A673 (cell line): ENCODE results near the gene KLF7. TPM values are rescaled to one million over a fixed set of nuclear protein-coding genes. Genes with fewer than 3 reads are reported as not detected.

Experiments used
- BruUV-seq: library from RNA; stranded (reverse); fragments of 400-500 nt; replicated peaks from 2 replicates; lab custom pipeline; 2021; lab: Mats Ljungman, UMichigan
- CTCF ChIA-PET: fragments of 300-600 bp; sonication (Branson Sonifier 250); formaldehyde crosslinking; loops from one replicate; lab custom pipeline; 2022; ENCODE audit warnings: antibody characterized with exemption; lab: Charles Lee
- POLR2A ChIA-PET: fragments of 300-600 bp; sonication (Branson Sonifier 250); formaldehyde crosslinking; loops from one replicate; lab custom pipeline; 2022; ENCODE audit warnings: antibody characterized with exemption; ENCODE audit not compliant: low non-redundant PET; lab: Charles Lee
- DNase-seq: peaks from one replicate; pipeline ENCODE4 v3.0.0-alpha.2; 2015; ENCODE audit warnings: low spot score
- H3K27ac ChIP-seq: fragments of 200-600 bp; sonication (generic); 2 replicates; pipeline ENCODE4 v1.5.1; 2016; ENCODE audit warnings: mixed run types, low read depth, mild to moderate bottlenecking, mixed read lengths, antibody characterized with exemption, low read length; ENCODE audit not compliant: poor library complexity, severe bottlenecking
- H3K27me3 ChIP-seq: fragments of 200-600 bp; sonication (generic); replicated peaks from 2 replicates; pipeline ENCODE4 v1.6.1; 2017; ENCODE audit warnings: mixed run types, low read depth, mild to moderate bottlenecking, mixed read lengths, antibody characterized with exemption, low read length; ENCODE audit not compliant: insufficient read depth, poor library complexity
- H3K36me3 ChIP-seq: fragments of 200-600 bp; sonication (generic); 2 replicates; pipeline ENCODE4 v1.6.1; 2016; ENCODE audit warnings: mixed run types, mild to moderate bottlenecking, mixed read lengths, antibody characterized with exemption, low read length; ENCODE audit not compliant: insufficient read depth, poor library complexity, severe bottlenecking
- H3K4me1 ChIP-seq: fragments of 200-600 bp; sonication (generic); 2 replicates; pipeline ENCODE4 v1.6.1; 2017; ENCODE audit warnings: mixed run types, mild to moderate bottlenecking, mixed read lengths, antibody characterized with exemption, low read length; ENCODE audit not compliant: insufficient read depth, poor library complexity, severe bottlenecking
- H3K4me3 ChIP-seq: fragments of 200-600 bp; sonication (generic); 2 replicates; pipeline ENCODE4 v1.5.1; 2016; ENCODE audit warnings: low read depth, mixed run types, mild to moderate bottlenecking, mixed read lengths, low read length; ENCODE audit not compliant: poor library complexity, severe bottlenecking
- H3K9me3 ChIP-seq: fragments of 200-600 bp; sonication (generic); 2 replicates; pipeline ENCODE4 v1.6.1; 2016; ENCODE audit warnings: mixed run types, low read depth, mild to moderate bottlenecking, mixed read lengths, antibody characterized with exemption, low read length; ENCODE audit not compliant: poor library complexity, severe bottlenecking
- EZH2 ChIP-seq: fragments of 200-600 bp; sonication (generic); IDR thresholded peaks from 2 replicates; pipeline ENCODE4 v1.6.1; 2017; ENCODE audit warnings: borderline replicate concordance, low read depth, mild to moderate bottlenecking, mixed read lengths, antibody characterized with exemption, low read length; ENCODE audit not compliant: poor library complexity, severe bottlenecking
- intact Hi-C: fragments of 100-400 bp; cut with micrococcal nuclease; formaldehyde crosslinking; loops from one replicate; pipeline ENCODE4 v1.10.0; 2022; ENCODE audit not compliant: unreplicated experiment
- total RNA-seq: library from RNA; stranded (reverse); gene quantifications from 2 replicates; pipeline ENCODE4 v1.2.3, GENCODE V29; 2021
- TF ChIP-seq, protein P1 (sequence below): fragments of 300-800, 200-600 bp; sonication (generic); conservative IDR thresholded peaks from 2 replicates; pipeline ENCODE4 v1.5.1; 2017; ENCODE audit warnings: low read depth, mild to moderate bottlenecking, antibody characterized with exemption, low read length, moderate library complexity, mixed read lengths

KLF7 gene
- total RNA-seq, 1 experiment from 2014 or later, result 16.4 TPM

DNA sequence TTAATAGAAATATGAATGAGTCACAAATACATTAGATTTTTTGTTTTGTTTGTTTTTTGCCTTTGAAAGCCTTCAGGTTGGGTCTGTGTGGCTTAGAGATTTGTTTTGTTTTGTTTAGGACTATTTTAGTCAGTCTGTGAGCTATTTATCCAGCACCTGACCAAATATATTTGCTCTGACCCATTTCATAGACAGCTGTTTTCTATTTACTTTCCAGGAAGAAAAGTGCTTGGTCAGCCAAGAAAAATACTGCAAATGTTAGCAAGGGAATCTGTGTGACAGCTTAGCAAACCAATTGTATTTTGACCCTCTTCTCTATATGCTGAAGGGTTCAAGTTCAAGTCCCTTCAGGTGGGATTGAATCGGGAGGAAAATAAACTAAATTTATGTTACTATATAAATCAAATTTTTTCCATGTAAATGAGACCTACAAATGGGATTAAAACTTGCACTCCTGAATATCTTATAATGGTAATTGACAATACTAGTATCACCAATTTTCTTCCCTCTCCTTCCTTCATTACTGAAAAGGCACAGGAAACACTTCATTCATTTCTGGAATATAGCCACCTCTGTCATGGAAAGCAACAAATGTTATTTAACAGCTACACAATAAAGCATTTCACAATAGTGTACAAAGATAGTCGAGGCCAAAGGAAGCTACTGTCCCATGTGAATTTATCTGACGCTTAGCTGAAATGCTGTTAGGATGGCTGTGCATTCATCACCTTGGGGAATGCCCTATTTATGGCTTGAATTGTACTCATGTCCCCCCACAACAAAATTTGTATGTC is 23.1 kb upstream of the KLF7 start:
- DNase-seq, result peak; percentile 6
- Histone ChIP-seq H3K4me1 (no peaks in the 10 kb centered on the region), H3K36me3 (no peaks in the 10 kb centered on the region), H3K27ac (no peak overlapping the region), H3K9me3 (no peaks in the 10 kb centered on the region), H3K27me3 (no peaks in the 10 kb centered on the region), H3K4me3 (no peak overlapping the region)
- TF ChIP-seq, protein P1, sequence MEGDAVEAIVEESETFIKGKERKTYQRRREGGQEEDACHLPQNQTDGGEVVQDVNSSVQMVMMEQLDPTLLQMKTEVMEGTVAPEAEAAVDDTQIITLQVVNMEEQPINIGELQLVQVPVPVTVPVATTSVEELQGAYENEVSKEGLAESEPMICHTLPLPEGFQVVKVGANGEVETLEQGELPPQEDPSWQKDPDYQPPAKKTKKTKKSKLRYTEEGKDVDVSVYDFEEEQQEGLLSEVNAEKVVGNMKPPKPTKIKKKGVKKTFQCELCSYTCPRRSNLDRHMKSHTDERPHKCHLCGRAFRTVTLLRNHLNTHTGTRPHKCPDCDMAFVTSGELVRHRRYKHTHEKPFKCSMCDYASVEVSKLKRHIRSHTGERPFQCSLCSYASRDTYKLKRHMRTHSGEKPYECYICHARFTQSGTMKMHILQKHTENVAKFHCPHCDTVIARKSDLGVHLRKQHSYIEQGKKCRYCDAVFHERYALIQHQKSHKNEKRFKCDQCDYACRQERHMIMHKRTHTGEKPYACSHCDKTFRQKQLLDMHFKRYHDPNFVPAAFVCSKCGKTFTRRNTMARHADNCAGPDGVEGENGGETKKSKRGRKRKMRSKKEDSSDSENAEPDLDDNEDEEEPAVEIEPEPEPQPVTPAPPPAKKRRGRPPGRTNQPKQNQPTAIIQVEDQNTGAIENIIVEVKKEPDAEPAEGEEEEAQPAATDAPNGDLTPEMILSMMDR, result no peak
- CTCF ChIA-PET, result no interaction called here
- POLR2A ChIA-PET, result no interaction called here
- intact Hi-C loops, result no loop called here
- no TSS peak for BruUV-seq

DNA sequence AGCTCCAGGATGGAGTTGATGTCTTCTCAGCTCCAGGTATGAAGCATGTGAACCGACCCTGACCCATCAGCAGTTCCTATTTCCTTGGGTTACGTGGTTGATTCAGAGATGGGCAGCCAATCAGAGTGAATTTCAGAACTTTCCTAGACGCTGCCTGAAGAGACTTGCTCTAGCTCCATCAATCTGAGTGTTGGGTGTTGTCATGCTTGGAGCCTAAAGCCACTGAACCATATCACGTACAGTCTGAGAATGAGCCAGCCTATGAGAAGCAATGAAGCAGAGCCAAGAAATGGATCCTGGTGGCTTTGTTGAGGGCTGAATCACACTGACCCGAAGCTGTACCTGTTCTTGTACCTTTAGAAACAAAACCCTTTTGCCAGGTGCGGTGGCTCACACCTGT is 19.6 kb upstream of the KLF7 start:
- no peak for DNase-seq
- no peaks in the 10 kb centered on the region for H3K27me3 ChIP-seq
- ChIA-PET POLR2A (no interaction called here), CTCF (no interaction called here)
- H3K27ac ChIP-seq, result no peak overlapping the region
- no peaks in the 10 kb centered on the region for H3K9me3 ChIP-seq
- BruUV-seq, result no TSS peak
- intact Hi-C loops, result no loop called here
- no peak for TF ChIP-seq EZH2
- TF ChIP-seq, protein P1, result no peak
- no peaks in the 10 kb centered on the region for H3K36me3 ChIP-seq
- no peak overlapping the region for H3K4me3 ChIP-seq
- H3K4me1 ChIP-seq, result no peaks in the 10 kb centered on the region

DNA sequence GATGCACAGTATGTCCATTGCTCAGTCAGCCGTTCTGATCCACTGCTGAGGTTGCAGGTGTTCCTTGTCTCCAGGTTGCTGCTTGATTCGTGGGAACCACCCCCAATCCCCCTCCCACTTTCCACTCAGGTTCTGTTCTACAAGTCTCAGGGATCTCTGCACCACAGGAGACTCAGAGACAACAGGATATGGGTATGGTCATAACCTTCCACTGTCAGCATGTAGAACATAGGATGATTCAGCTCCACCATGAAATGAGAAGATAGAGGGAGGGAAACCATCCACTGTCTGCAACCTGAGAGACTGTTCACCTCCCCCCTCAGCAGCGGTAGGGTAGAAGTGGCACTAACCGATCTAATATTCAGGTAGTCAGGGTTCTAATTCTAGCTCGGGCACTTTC is 19.0 kb upstream of the KLF7 start:
- intact Hi-C loops, result no loop called here
- Histone ChIP-seq H3K4me3 (no peak overlapping the region), H3K27ac (no peak overlapping the region), H3K4me1 (no peaks in the 10 kb centered on the region), H3K9me3 (no peaks in the 10 kb centered on the region), H3K36me3 (no peaks in the 10 kb centered on the region), H3K27me3 (no peaks in the 10 kb centered on the region)
- no peak for DNase-seq
- ChIA-PET POLR2A (no interaction called here), CTCF (no interaction called here)
- TF ChIP-seq EZH2, result no peak
- TF ChIP-seq, protein P1, result no peak
- BruUV-seq, result no TSS peak
